Neural crest cell (in vitro differentiated cells): ENCODE data around the gene SKA2. TPM values are rescaled to one million over a fixed set of nuclear protein-coding genes. Genes with fewer than 3 reads are reported as not detected.

Source experiments
- DNase-seq: peaks from one replicate; pipeline ENCODE4 v3.0.0; 2021; ENCODE audit warnings: low read depth, mixed read lengths, low spot score
- H3K27ac Mint-ChIP-seq: one replicate; pipeline ENCODE4 v1.8.0; 2021; ENCODE audit warnings: mild to moderate bottlenecking, mixed read lengths; ENCODE audit not compliant: unreplicated experiment
- H3K27me3 Mint-ChIP-seq: 2 replicates; pipeline ENCODE4 v1.8.0; 2021; ENCODE audit warnings: low read depth, mild to moderate bottlenecking, mixed read lengths
- H3K36me3 Mint-ChIP-seq: 2 replicates; pipeline ENCODE4 v1.8.0; 2021; ENCODE audit warnings: low read depth, mild to moderate bottlenecking, mixed read lengths
- H3K4me1 Mint-ChIP-seq: 2 replicates; pipeline ENCODE4 v1.8.0; 2021; ENCODE audit warnings: mixed read lengths
- H3K4me3 Mint-ChIP-seq: one replicate; pipeline ENCODE4 v1.8.0; 2021; ENCODE audit warnings: mild to moderate bottlenecking, mixed read lengths
- H3K9me3 Mint-ChIP-seq: 2 replicates; pipeline ENCODE4 v1.8.0; 2021; ENCODE audit warnings: mixed read lengths
- CTCF ChIP-seq: fragments of 200-600 bp; sonication (generic); conservative IDR thresholded peaks from 2 replicates; pipeline ENCODE4 v1.5.0; 2021; ENCODE audit warnings: antibody characterized with exemption, mild to moderate bottlenecking
- total RNA-seq: library from RNA; stranded (reverse); gene quantifications from 2 replicates; pipeline ENCODE4 v1.2.1, GENCODE V29; 2021

Gene SKA2
- total RNA-seq, 1 donor from 2014 or later: 119 TPM

GRCh38 chr17:59124665-59125064 lies 30.3 kb downstream of the SKA2 start:
- H3K4me3 Mint-ChIP-seq: no peak overlapping the region
- H3K27me3 Mint-ChIP-seq: no peaks in the 10 kb centered on the region
- no peaks in the 10 kb centered on the region for H3K4me1 Mint-ChIP-seq
- no peak for TF ChIP-seq CTCF
- peaks cover 12% of the 10 kb centered on the region for H3K36me3 Mint-ChIP-seq
- no peak overlapping the region for H3K27ac Mint-ChIP-seq
- no peak for DNase-seq
- no peaks in the 10 kb centered on the region for H3K9me3 Mint-ChIP-seq

DNA sequence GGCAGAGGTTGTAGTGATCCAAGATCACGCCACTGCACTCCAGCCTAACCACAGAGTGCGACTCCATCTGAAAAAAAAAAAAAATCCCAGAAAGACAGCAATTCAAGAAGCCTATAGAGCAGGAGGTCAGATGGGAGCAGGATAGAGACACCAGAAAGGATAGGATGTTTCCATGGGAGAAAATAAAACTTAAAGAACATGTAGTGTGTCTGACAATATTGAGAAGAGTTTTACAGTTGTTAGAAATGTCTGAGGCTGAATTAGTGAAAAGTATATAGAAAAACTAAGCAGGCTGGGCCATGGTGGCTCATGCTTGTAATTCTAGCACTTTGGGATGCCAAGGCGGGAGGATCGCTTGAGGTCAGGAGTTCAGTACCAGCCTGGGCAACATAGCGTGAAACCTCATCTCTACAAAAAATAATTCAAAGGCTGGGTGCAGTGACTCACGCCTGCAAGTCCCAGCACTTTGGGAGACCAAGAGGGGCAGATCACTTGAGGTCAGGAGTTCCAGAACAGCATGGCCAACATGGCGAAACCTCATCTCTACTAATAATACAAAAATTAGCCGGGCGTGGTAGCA lies 33.0 kb downstream of the SKA2 start:
- no peak overlapping the region for H3K4me3 Mint-ChIP-seq
- no peak for DNase-seq
- no peaks in the 10 kb centered on the region for H3K27me3 Mint-ChIP-seq
- H3K9me3 Mint-ChIP-seq: no peaks in the 10 kb centered on the region
- no peak overlapping the region for H3K27ac Mint-ChIP-seq
- no peak for TF ChIP-seq CTCF
- H3K36me3 Mint-ChIP-seq: peaks cover 21% of the 10 kb centered on the region
- H3K4me1 Mint-ChIP-seq: no peaks in the 10 kb centered on the region

DNA sequence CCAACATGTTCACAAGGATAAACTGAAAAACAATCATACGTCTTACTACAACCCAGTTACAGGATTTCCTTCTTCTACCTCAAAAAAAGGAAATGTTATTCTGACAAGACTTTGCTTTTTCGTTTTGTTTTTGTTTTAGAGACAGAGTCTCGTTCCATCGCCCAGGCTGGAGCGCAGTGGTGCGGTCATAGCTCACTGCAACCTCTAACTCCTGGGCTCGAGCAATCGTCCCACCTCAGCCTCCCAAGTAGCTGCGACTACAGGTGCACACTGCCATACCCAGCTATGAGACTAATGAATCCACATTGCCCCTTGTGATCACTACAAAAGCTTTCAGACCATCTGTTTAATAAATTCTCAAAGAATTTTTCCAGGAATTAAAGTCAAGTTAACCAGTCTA lies 39.5 kb downstream of the SKA2 start:
- peaks cover 25% of the 10 kb centered on the region for H3K36me3 Mint-ChIP-seq
- H3K27me3 Mint-ChIP-seq: no peaks in the 10 kb centered on the region
- TF ChIP-seq CTCF: no peak
- no peaks in the 10 kb centered on the region for H3K9me3 Mint-ChIP-seq
- peak overlapping the region; percentile 27 for H3K27ac Mint-ChIP-seq
- no peak overlapping the region for H3K4me3 Mint-ChIP-seq
- H3K4me1 Mint-ChIP-seq: no peaks in the 10 kb centered on the region
- DNase-seq: no peak

- Mint-ChIP-seq H3K27ac (no peak overlapping the region), H3K36me3 (peaks cover 23% of the 10 kb centered on the region), H3K27me3 (peaks cover 3% of the 10 kb centered on the region), H3K4me3 (no peak overlapping the region), H3K4me1 (peaks cover 12% of the 10 kb centered on the region), H3K9me3 (no peaks in the 10 kb centered on the region)
- no peak for DNase-seq
- TF ChIP-seq CTCF: no peak
These were observed 43.4 kb downstream of the SKA2 start for GRCh38 chr17:59111539-59111938.

DNA sequence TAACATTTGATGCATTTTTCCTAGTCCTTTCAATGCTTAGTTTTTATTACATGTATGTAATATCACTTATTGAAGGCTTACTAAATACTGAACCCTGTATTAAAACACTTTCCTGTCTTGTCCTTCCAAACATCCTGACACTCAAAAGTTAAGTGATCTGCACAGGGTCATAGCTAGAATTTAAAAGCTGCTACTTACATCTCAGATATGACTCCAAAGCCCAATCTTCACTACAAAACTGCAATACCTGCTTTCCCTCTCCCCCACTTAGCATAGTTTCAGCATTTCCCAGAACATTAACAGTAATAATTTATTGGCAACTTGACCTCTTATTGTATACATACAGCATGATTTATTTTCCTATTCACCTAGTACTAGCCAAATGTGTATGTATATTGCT lies 44.0 kb downstream of the SKA2 start:
- DNase-seq: no peak
- Mint-ChIP-seq H3K4me3 (no peak overlapping the region), H3K9me3 (no peaks in the 10 kb centered on the region), H3K27ac (peak overlapping the region; percentile 12), H3K4me1 (peaks cover 13% of the 10 kb centered on the region), H3K27me3 (peaks cover 3% of the 10 kb centered on the region), H3K36me3 (peaks cover 21% of the 10 kb centered on the region)
- TF ChIP-seq CTCF: no peak
